DMS 273 treated with DMSO at 0.1 percent for 48 hours (cell line): ENCODE measurements around the gene TRAM2.

ENCODE experiments used
- DNase-seq: peaks from one replicate; lab custom pipeline; 2025; lab: John Stamatoyannopoulos, UW

The TRAM2 gene

GRCh38 chr6:52545406-52546119 is 31.3 kb downstream of the TRAM2 start:
- DNase-seq, result no peak

GRCh38 chr6:52544602-52545405 is 32.1 kb downstream of the TRAM2 start:
- DNase-seq, result no peak

DNA sequence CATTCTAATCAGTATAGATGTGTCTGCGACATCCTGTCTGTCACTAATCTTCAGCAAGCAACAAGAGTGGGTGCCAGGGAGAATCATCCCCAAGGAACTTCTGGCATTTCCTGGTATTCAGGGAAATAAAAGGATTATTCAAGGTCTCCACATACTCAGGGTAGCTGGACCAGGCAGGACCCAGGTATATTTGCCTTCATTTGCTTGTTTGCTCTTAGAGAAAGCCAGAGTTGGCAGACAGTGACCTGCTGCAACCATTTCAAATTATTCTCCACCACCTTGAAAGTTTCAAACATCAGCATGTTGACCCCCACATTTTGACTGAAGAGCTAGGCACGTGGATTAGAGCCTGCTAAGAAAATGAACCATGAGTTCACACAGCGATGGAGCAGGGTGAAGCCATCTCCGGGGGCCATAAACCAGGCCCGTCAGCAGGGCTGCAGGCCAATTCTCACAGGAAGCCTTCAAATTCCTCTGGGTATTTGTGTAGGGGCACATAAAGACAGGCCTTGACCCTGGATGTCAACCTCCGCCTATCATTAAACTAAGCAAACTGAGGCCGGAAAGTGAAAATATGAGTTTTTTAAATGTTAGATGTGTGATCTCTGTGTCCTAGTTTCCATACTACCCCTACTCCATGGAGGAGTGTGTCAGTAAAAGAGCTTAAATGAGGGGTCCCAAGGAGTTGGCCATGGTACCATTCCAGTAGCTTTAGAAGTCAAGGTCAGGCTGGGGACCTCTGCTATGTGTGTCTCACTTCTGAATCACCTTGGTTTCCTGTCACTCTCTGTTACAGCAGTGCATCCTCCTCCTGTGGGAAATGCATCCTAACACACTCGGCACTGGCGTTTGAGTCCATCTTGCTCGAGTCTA is 32.9 kb downstream of the TRAM2 start:
- DNase-seq, result no peak

GRCh38 chr6:52543262-52543661 is 33.6 kb downstream of the TRAM2 start:
- no peak for DNase-seq

DNA sequence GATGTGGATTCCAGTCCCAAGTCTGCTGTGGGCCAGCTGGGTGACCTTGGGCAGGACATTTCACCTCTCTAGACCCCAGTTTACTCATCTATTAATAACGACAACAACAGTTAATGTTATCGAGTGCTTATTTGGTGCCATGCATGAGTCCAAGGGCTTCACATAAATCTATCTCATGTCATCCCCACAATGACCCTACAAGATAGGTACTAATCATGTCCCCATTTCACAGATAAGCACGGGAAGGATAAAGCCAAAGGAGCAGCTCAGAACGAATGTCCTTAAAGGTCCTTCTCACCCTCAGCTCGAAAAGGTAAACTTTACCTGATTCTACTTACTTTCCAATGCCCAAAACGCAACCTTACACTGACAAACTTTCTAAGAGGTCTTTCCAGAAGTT is 35.7 kb downstream of the TRAM2 start:
- no peak for DNase-seq

GRCh38 chr6:52540286-52540902 is 36.5 kb downstream of the TRAM2 start:
- no peak for DNase-seq

GRCh38 chr6:52539607-52540006 is 37.3 kb downstream of the TRAM2 start:
- no peak for DNase-seq

- no peak for DNase-seq
Measured at GRCh38 chr6:52538901-52539354, 37.9 kb downstream of the TRAM2 start.

GRCh38 chr6:52538252-52538900 is 38.5 kb downstream of the TRAM2 start:
- no peak for DNase-seq

DNA sequence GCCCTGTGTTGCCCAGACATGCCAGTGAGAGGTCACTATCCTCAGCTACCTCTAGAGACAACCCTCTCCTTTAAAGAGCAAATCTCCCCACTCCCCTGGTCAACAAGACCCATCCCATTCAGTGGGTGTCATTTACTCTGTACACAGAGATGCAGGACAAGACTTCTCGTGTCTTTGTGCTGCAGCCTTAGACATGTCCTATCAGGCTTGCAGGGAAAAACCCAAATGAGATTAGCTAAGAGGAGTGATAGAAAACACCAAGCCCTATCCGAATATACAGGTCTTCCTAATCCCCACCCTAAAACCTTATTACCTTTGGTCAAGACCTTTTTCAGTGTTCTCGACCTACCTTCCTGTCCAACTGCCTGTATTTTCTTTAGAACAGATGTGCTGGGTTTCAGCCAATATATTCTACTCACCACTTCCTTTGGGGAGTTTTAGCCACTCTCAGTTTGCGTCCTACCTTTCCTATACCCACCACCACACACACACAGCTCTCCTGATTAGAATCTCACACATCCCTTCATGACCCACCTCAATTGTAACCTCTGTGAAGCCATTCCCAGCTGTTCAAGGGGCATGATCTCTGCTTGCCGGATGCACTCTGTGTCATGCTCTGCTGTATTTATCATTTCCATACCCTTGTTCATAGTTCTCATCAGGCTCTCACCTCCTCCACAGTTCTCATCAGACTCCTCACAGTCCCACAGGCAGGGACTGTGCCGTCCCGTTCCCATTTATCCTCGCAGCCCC is 39.7 kb downstream of the TRAM2 start:
- DNase-seq, result no peak

GRCh38 chr6:52536424-52536916 is 40.4 kb downstream of the TRAM2 start:
- no peak for DNase-seq

DNA sequence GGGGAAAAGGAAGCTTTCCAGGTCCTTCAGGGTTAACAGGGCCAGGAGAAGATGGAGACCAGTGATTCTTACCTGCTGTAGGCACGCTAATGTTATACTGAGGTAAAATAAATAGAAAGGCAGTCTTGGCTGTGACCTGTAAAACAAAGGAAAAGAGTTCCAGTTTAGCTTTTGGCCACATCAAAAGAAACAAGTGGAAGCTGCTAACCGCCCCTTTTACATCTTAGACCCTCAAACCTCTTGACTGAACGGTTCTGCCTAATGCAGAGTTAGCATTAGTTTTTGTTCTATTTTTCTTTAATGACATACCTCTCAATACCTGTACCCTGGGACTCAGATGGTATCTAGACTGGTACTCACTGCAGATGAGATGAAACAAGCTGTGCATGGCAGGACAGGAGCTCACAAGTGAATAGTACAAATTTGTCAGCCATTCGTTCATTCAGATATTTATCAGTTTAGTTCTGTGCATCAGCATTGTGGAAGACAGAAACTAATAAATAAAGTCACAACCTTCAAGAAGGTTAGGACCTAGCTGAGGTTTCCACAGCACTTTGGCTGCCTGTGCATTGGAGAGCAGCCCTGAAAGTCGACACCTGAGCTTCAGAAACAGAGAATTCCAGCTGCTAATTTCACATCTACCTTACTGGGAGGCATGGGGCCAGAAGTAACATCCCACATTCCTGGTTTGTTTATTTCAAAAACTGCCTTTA is 41.0 kb downstream of the TRAM2 start:
- no peak for DNase-seq

- DNase-seq, result no peak
Measured at GRCh38 chr6:52534966-52535390, 41.9 kb downstream of the TRAM2 start.

DNA sequence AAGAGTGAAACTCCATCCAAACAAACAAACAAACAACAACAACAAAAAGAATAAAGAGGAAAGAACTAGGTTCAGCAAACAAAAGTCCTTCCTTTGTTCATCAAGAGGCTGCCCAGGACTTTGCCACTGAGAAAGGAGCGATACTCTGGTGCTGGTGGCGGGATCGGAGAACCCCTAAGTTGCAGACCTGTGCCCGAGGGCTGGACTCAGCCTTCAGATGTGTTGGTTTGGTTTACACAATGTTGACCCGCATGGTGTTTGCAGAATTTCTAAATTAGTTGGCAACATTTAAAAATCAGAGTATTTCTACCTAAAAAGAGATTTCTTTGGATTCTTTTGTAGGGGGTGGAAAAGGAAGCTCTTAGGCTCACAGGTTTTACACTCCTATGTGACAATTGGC is 42.5 kb downstream of the TRAM2 start:
- no peak for DNase-seq

- DNase-seq, result no peak
Measured at GRCh38 chr6:52533491-52533890, 43.4 kb downstream of the TRAM2 start.

GRCh38 chr6:52532457-52532856 is 44.4 kb downstream of the TRAM2 start:
- DNase-seq, result no peak

DNA sequence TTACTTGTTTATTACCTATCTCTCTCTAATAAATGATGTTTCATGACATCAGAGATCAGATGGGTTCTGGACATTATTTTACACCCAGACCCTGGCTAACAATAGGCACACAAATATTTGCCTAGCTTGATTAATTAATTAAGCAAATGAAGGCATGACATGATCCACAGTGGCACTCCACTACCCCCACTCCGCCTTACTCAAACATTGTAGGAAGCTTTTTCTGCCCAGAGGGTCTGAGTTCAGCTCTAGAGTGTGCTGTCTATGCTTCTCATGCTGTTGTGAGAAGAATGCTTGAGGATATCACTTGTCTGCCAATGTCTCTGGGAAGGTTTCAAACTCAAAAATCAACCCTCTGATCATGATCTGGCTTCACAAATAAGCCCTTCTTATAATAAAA is 45.0 kb downstream of the TRAM2 start:
- no peak for DNase-seq

GRCh38 chr6:52531396-52531795 is 45.5 kb downstream of the TRAM2 start:
- no peak for DNase-seq

GRCh38 chr6:52530351-52530750 is 46.5 kb downstream of the TRAM2 start:
- DNase-seq, result no peak

DNA sequence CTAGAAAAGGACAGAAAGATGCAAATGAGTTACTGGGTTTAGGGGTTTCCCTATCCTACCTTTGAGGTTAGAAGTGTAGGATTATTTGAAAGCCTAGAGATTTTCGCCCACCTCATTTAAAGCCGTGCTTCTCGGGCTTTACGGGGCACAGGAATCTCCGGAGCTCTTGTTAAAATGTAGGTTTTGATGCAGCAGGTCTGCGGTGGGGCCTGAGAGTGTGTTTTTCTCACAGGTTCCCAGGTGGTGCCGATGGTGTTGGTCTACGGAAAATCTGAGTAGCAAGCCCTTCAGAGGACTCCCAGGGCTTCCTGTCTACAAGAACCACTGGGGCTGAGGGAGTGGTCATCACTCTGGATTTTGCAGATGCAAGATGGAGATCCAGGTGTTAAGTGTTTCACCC is 47.5 kb downstream of the TRAM2 start:
- DNase-seq, result no peak
